Heart left ventricle (tissue), 16 donors: ENCODE results near the gene DOK7. TPM values are rescaled to one million over a fixed set of nuclear protein-coding genes. Genes with fewer than 3 reads are reported as not detected.

Experiments used
- ATAC-seq, 4 donors: fragments of 200-7000 bp; cut with Tn5 transposase; one replicate each; pipeline ENCODE4 v1.9.1; 2020 to 2022; ENCODE audit warnings: moderate library complexity in 4 of 4, mild to moderate bottlenecking in 3 of 4, moderate number of reproducible peaks in 1 of 4
- DNase-seq, 5 donors: peaks; one replicate each; pipeline ENCODE4 v3.0.0-alpha.2; 2020
- H3K27ac ChIP-seq, 12 donors: fragments of 200-600 bp; sonication (generic) in 4 of 12; one replicate each; pipeline versions ENCODE4 v1.5.0 to v1.8.0; 2016 to 2022; ENCODE audit warnings: mild to moderate bottlenecking in 2 of 12
- H3K27me3 ChIP-seq, 9 donors: fragments of 200-600 bp; sonication (generic) in 2 of 9; one replicate each; pipeline versions ENCODE4 v1.5.1 to v1.8.0; 2016 to 2022; ENCODE audit warnings: mild to moderate bottlenecking in 3 of 9
- H3K36me3 ChIP-seq, 9 donors: fragments of 200-600 bp; sonication (generic) in 2 of 9; one replicate each; pipeline versions ENCODE4 v1.5.0 to v1.8.0; 2018 to 2022; ENCODE audit warnings: mild to moderate bottlenecking in 2 of 9
- H3K4me1 ChIP-seq, 12 donors: fragments of 200-600 bp; sonication (generic) in 4 of 12; one replicate each; pipeline versions ENCODE4 v1.5.0 to v1.8.0; 2016 to 2022; ENCODE audit warnings: mild to moderate bottlenecking in 3 of 12
- H3K4me3 ChIP-seq, 12 donors: fragments of 200-600 bp; sonication (generic) in 4 of 12; one replicate each; pipeline versions ENCODE4 v1.5.0 to v1.8.0; 2017 to 2022; ENCODE audit warnings: mild to moderate bottlenecking in 9 of 12, moderate library complexity in 4 of 12
- H3K9me3 ChIP-seq, 12 donors: fragments of 200-600 bp; sonication (generic) in 4 of 12; one replicate each; pipeline versions ENCODE4 v1.5.0 to v1.8.0; 2016 to 2022; ENCODE audit warnings: mild to moderate bottlenecking in 1 of 12
- CTCF ChIP-seq, 12 donors: fragments of 200-600 bp; sonication (generic) in 4 of 12; IDR thresholded peaks; one replicate each; pipeline versions ENCODE4 v1.5.0 to v1.8.0; 2018 to 2022; ENCODE audit warnings: antibody characterized with exemption in 12 of 12, mild to moderate bottlenecking in 5 of 12
- POLR2A ChIP-seq, 2 donors: fragments of 450-650 bp; IDR thresholded peaks; one replicate each; pipeline ENCODE4 v1.6.1; 2017; ENCODE audit warnings: antibody characterized with exemption in 2 of 2, mild to moderate bottlenecking in 2 of 2, moderate library complexity in 2 of 2
- WGBS, 4 donors: extraction: QIAGEN DNeasy Blood & Tissue Kit in 2 of 4; methylation state at CpG; one replicate each; pipeline versions ENCODE4 v1.1.5 to v1.1.7; 2013 to 2018; 5-methylcytosine and 5-hydroxymethylcytosine counted together
- intact Hi-C, 10 donors: fragments of 100-400 bp; cut with DNase I; formaldehyde crosslinking; loops; one replicate each; pipeline versions ENCODE4 v1.11.1 to v1.14.2; 2022
- polyA plus RNA-seq, 2 donors: library from polyadenylated mRNA; stranded (reverse); fragments of 200-250 nt; gene quantifications; one replicate each; pipeline ENCODE4 v1.2.3, GENCODE V29; 2013
- total RNA-seq, 9 donors: library from RNA; depleted of rRNA in 2 of 9; stranded (reverse); fragments of >200 nt in 2 of 9; fragmentation: NEBNext Ultra II Directional in 3 of 9; extraction: Animal tissue kit (Norgen Biotek cat#: 25700) in 3 of 9; gene quantifications; one replicate each; pipeline versions ENCODE4 v1.1.0 to v1.2.4, GENCODE V29; 2016 to 2023
- donor health status: ischemic (EF 13 %, LVEDD 7.1; RV severe dilation, severe dysfunction).
- donor health status: healthy with polysubstance abuse.
- donor health status: DM: no; HTN: yes; CAD: no.
- donor health status: DM: no; HTN: no; CAD: no.
- donor health status: ischemic (EF 25% LVEDD 6.9; RV normal size, moderate dysfunction).
- donor health status: ischemic (EF 25% LVEDD 5.7; RV mildly dilated, moderate dysfunction).
- donor health status: healthy.
- donor health status: DM: yes; HTN: yes; CAD: no.
- donor health status: ischemic (EF 35%, LVEDD 5.7; RV mildly dilated, moderate dysfunction).
- donor health status: nonischemic (EF 11% LVEDD 7.7; RV severe dilation, severe dysfunction).
- donor health status: DM: yes; HTN: yes; CAD: no.
- donor health status: PGD.
- donor health status: ischemic (EF 29% LVEDD 5.4; RV normal size, mild dysfunction).
- donor health status: nonischemic (EF 23%, LVEDD 6.1; RV moderate dilation, normal function).

DOK7 gene
- total and polyA plus RNA-seq, 11 donors, result 27.7 to 89.5 (median 40.0) TPM

DNA sequence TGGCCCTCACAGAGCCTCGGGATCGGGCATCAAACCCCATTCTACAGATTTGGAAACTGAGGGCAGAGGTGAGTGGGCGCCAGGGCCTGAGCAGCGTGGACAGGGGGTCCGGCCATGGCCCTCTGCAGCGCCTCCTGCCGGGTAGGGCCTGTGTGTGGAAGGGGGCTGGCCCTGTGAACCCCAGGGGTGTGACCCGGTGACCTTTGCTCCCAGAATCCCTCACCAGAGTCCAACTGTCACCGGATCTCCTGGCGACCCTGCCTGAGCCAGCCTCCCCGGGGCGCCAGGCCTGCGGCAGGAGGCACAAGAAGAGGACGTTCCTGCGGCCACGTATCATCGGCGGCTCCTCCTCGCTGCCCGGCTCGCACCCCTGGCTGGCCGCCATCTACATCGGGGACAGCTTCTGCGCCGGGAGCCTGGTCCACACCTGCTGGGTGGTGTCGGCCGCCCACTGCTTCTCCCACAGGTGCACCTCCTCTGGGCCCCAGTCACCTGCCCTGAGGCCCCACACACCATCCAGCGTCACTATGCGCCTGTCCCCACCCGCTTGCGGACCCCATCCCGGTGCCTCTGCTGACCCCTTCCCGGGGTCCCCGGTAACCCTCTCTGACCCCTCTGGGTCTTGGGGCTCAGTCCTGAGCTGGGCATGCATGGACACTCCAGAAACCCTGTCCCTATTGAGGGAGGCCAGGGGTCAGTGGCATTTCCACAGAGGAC is 17.1 kb upstream of the DOK7 start:
- ATAC-seq (no peak), DNase-seq (peak in 1 of 5 donors; percentile 48)
- Histone ChIP-seq H3K4me3 (no peak overlapping the region), H3K4me1 (peaks cover 0 to 7% (median 0%) of the 10 kb centered on the region in 12 donors), H3K9me3 (no peaks in the 10 kb centered on the region), H3K27me3 (no peaks in the 10 kb centered on the region), H3K27ac (no peak overlapping the region), H3K36me3 (no peaks in the 10 kb centered on the region)
- WGBS, 4 donors, result 90 to 95% (median 92%) methylated on average over 16 to 34 of the region's 34 CpGs
- intact Hi-C loops, result loop anchor here in 5 of 10 donors (10.0 kb wide), 3 partner anchors 241 to 341 kb away; no protein-coding TSS in a partner anchor
- TF ChIP-seq CTCF (IDR thresholded peaks at IDR 0.05), result no peak
- TF ChIP-seq POLR2A (IDR thresholded peaks at IDR 0.05), result no peak

GRCh38 chr4:3446631-3447320 is 16.3 kb upstream of the DOK7 start:
- intact Hi-C loops, result loop anchor here in 5 of 10 donors (10.0 kb wide), 3 partner anchors 242 to 342 kb away; no protein-coding TSS in a partner anchor
- no peak overlapping the region for H3K4me3 ChIP-seq
- no peaks in the 10 kb centered on the region for H3K9me3 ChIP-seq
- DNase-seq, result peak in 1 of 5 donors; percentile 46
- H3K27ac ChIP-seq, result no peak overlapping the region
- H3K4me1 ChIP-seq, result peaks cover 0 to 7% (median 0%) of the 10 kb centered on the region in 12 donors
- TF ChIP-seq POLR2A (IDR thresholded peaks at IDR 0.05) (no peak), CTCF (IDR thresholded peaks at IDR 0.05) (no peak)
- H3K36me3 ChIP-seq, result no peaks in the 10 kb centered on the region
- no peaks in the 10 kb centered on the region for H3K27me3 ChIP-seq
- no peak for ATAC-seq
- WGBS, 4 donors, result 86 to 96% (median 95%) methylated on average over 8 to 22 of the region's 22 CpGs

DNA sequence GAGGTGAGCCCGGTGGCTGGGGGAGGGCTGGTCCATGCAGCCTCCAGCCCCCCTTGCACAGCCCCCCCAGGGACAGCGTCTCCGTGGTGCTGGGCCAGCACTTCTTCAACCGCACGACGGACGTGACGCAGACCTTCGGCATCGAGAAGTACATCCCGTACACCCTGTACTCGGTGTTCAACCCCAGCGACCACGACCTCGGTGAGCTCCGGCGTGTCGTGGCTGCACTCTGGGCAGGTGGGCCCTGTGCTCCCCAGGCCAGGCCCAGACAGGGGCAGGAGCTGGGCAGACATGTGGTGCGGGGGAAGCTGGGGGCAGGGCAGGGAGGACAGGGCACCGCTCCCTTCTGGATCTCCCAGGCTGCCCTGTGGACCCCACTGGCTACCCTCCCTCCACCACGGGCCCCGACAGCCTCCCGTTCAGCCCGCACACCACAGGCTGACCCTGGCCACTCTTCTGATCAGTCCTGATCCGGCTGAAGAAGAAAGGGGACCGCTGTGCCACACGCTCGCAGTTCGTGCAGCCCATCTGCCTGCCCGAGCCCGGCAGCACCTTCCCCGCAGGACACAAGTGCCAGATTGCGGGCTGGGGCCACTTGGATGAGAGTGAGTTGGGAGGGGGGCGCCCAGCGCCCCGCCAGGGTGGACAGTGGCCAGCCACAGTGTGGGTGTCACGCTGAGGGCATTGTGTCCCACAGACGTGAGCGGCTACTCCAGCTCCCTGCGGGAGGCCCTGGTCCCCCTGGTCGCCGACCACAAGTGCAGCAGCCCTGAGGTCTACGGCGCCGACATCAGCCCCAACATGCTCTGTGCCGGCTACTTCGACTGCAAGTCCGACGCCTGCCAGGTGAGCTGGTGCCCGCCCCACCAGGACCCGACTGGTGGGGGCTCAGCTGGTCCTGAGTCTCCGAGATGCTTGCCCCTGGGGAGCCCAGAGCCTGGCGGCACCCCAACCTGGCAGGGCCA is 15.4 kb upstream of the DOK7 start:
- TF ChIP-seq POLR2A (IDR thresholded peaks at IDR 0.05), result no peak
- no peak for TF ChIP-seq CTCF (IDR thresholded peaks at IDR 0.05)
- Histone ChIP-seq H3K4me1 (peaks cover 0 to 7% (median 0%) of the 10 kb centered on the region in 12 donors), H3K27me3 (no peaks in the 10 kb centered on the region), H3K9me3 (no peaks in the 10 kb centered on the region), H3K36me3 (no peaks in the 10 kb centered on the region), H3K4me3 (no peak overlapping the region), H3K27ac (no peak overlapping the region)
- DNase-seq, result peak in 1 of 5 donors; percentile 55
- intact Hi-C loops, result loop anchor here in 5 of 10 donors (10.0 kb wide), 3 partner anchors 243 to 343 kb away; no protein-coding TSS in a partner anchor
- 89 to 95% (median 93%) methylated on average over 46 to 53 of the region's 53 CpGs for WGBS, 4 donors
- no peak for ATAC-seq
